Caco-2 (cell line): ENCODE data around the gene PI4KA. TPM values are rescaled to one million over a fixed set of nuclear protein-coding genes. Genes with fewer than 3 reads are reported as not detected.

Source experiments
- BruUV-seq: library from RNA; stranded (reverse); fragments of 400-500 nt; replicated peaks from 2 replicates; lab custom pipeline; 2021; lab: Mats Ljungman, UMichigan
- CTCF ChIA-PET: fragments of 300-600 bp; sonication (Branson Sonifier 250); formaldehyde crosslinking; loops from one replicate; lab custom pipeline; 2022; ENCODE audit warnings: antibody characterized with exemption; lab: Charles Lee
- POLR2A ChIA-PET: fragments of 300-600 bp; sonication (Branson Sonifier 250); formaldehyde crosslinking; loops from one replicate; lab custom pipeline; 2022; ENCODE audit warnings: antibody characterized with exemption; lab: Charles Lee
- DNase-seq, 2 experiments: peaks; one replicate each; pipeline versions ENCODE4 v3.0.0 to v3.0.0-alpha.2; 2020 to 2022
- H3K27me3 ChIP-seq: replicated peaks from 2 replicates; pipeline ENCODE4 v1.6.0; 2011; ENCODE audit warnings: low read length; ENCODE audit not compliant: control insufficient read depth, insufficient read depth
- H3K36me3 ChIP-seq: 2 replicates; pipeline ENCODE4 v1.5.1; 2011; ENCODE audit warnings: low read length; ENCODE audit not compliant: control insufficient read depth, insufficient read depth
- H3K4me1 ChIP-seq: fragments of 250-450 bp; sonication (Bioruptor Pico); 2 replicates; pipeline ENCODE4 v1.5.1; 2020; ENCODE audit warnings: mild to moderate bottlenecking
- H3K4me3 ChIP-seq: 2 replicates; pipeline ENCODE4 v1.5.1; 2011; ENCODE audit warnings: low read depth, mild to moderate bottlenecking, control low read depth, low read length
- H3K9me3 ChIP-seq: fragments of 250-450 bp; sonication (Bioruptor Pico); 2 replicates; pipeline ENCODE4 v1.5.1; 2020; ENCODE audit warnings: mild to moderate bottlenecking, moderate library complexity
- H3K27ac Mint-ChIP-seq: one replicate; pipeline ENCODE4 v1.8.0; 2022; ENCODE audit warnings: mixed read lengths; ENCODE audit not compliant: unreplicated experiment
- H3K27me3 Mint-ChIP-seq: one replicate; pipeline ENCODE4 v1.8.0; 2022; ENCODE audit warnings: mixed read lengths; ENCODE audit not compliant: insufficient read depth, unreplicated experiment
- H3K36me3 Mint-ChIP-seq: one replicate; pipeline ENCODE4 v1.8.0; 2022; ENCODE audit warnings: mild to moderate bottlenecking, mixed read lengths; ENCODE audit not compliant: insufficient read depth, unreplicated experiment
- H3K4me1 Mint-ChIP-seq: one replicate; pipeline ENCODE4 v1.8.0; 2022; ENCODE audit warnings: low read depth, mixed read lengths; ENCODE audit not compliant: unreplicated experiment
- H3K4me3 Mint-ChIP-seq: one replicate; pipeline ENCODE4 v1.8.0; 2022; ENCODE audit warnings: mild to moderate bottlenecking, moderate library complexity, mixed read lengths; ENCODE audit not compliant: unreplicated experiment
- H3K9me3 Mint-ChIP-seq: one replicate; pipeline ENCODE4 v1.8.0; 2022; ENCODE audit warnings: mixed read lengths; ENCODE audit not compliant: unreplicated experiment
- CTCF ChIP-seq, 2 experiments: fragments of 200-600 bp in 1 of 2; IDR thresholded peaks; 1 replicate in 1 of 2; 2 replicates in 1 of 2; pipeline versions ENCODE4 v1.5.1 to v1.8.0; 2011 to 2022; ENCODE audit warnings: antibody characterized with exemption in 1 of 2, control low read depth in 1 of 2, inconsistent platforms in 1 of 2, low read depth in 1 of 2, low read length in 1 of 2, mild to moderate bottlenecking in 1 of 2, moderate library complexity in 1 of 2; ENCODE audit not compliant: insufficient read depth in 1 of 2, severe bottlenecking in 1 of 2, unreplicated experiment in 1 of 2
- intact Hi-C: fragments of 100-400 bp; cut with micrococcal nuclease; formaldehyde crosslinking; loops from one replicate; pipeline ENCODE4 v1.10.0; 2022; ENCODE audit not compliant: unreplicated experiment
- total RNA-seq: library from RNA; stranded (reverse); gene quantifications from 2 replicates; pipeline ENCODE4 v1.2.3, GENCODE V29; 2022

PI4KA gene
- total RNA-seq, 1 experiment from 2014 or later: 66.9 TPM

- Mint-ChIP-seq H3K27me3 (no peaks in the 10 kb centered on the region), H3K36me3 (no peaks in the 10 kb centered on the region), H3K4me1 (peaks cover 19% of the 10 kb centered on the region), H3K27ac (no peak overlapping the region), H3K9me3 (no peaks in the 10 kb centered on the region), H3K4me3 (no peak overlapping the region)
- Histone ChIP-seq H3K27me3 (no peaks in the 10 kb centered on the region), H3K36me3 (no peaks in the 10 kb centered on the region; the same call in 1 of the 2 replicates), H3K4me3 (no peak overlapping the region), H3K4me1 (peaks cover 6% of the 10 kb centered on the region), H3K9me3 (no peaks in the 10 kb centered on the region)
- no peak for DNase-seq
- TF ChIP-seq CTCF (IDR thresholded peaks at IDR 0.05; ENCODE audit: insufficient read depth in 1 of 2, low read depth in 1 of 2, low read length in 1 of 2, severe bottlenecking in 1 of 2, unreplicated experiment in 1 of 2): no peak
- POLR2A ChIA-PET: no interaction called here
- intact Hi-C loops: loop anchor here (5.0 kb wide), 1 partner anchor 50 kb away; no protein-coding TSS in a partner anchor
- BruUV-seq: no TSS peak
- CTCF ChIA-PET: interaction anchor here (1.4 kb wide), 1 partner anchor 48 kb away, joined by 4 read pairs; no protein-coding TSS in a partner anchor
Measured at GRCh38 chr22:20852076-20852475, 6.5 kb downstream of the PI4KA start.

- Histone ChIP-seq H3K4me3 (no peak overlapping the region), H3K9me3 (no peaks in the 10 kb centered on the region), H3K27me3 (no peaks in the 10 kb centered on the region), H3K4me1 (peaks cover 24% of the 10 kb centered on the region), H3K36me3 (no peaks in the 10 kb centered on the region)
- Mint-ChIP-seq H3K27me3 (no peaks in the 10 kb centered on the region), H3K4me1 (peaks cover 18% of the 10 kb centered on the region), H3K36me3 (no peaks in the 10 kb centered on the region), H3K4me3 (no peak overlapping the region), H3K9me3 (no peaks in the 10 kb centered on the region), H3K27ac (no peak overlapping the region)
- no peak for TF ChIP-seq CTCF (IDR thresholded peaks at IDR 0.05; ENCODE audit: insufficient read depth in 1 of 2, low read depth in 1 of 2, low read length in 1 of 2, severe bottlenecking in 1 of 2, unreplicated experiment in 1 of 2)
- intact Hi-C loops: no loop called here
- no peak for DNase-seq
- BruUV-seq: no TSS peak
- ChIA-PET POLR2A (interaction anchor here (0.6 kb wide), 1 partner anchor 12 kb away, joined by 5 read pairs; no protein-coding TSS in a partner anchor), CTCF (interaction anchor here (0.5 kb wide), 1 partner anchor 221 kb away, joined by 7 read pairs; no protein-coding TSS in a partner anchor)
Measured at GRCh38 chr22:20847318-20847822, 11.2 kb downstream of the PI4KA start.

- Mint-ChIP-seq H3K27me3 (no peaks in the 10 kb centered on the region), H3K4me1 (peaks cover 28% of the 10 kb centered on the region), H3K27ac (peak overlapping the region; percentile 0), H3K9me3 (no peaks in the 10 kb centered on the region), H3K4me3 (peak overlapping the region; percentile 2), H3K36me3 (no peaks in the 10 kb centered on the region)
- no TSS peak for BruUV-seq
- Histone ChIP-seq H3K36me3 (no peaks in the 10 kb centered on the region), H3K4me3 (no peak overlapping the region), H3K4me1 (peaks cover 44% of the 10 kb centered on the region), H3K9me3 (no peaks in the 10 kb centered on the region), H3K27me3 (no peaks in the 10 kb centered on the region)
- intact Hi-C loops: no loop called here
- DNase-seq: no peak
- ChIA-PET CTCF (no interaction called here), POLR2A (no interaction called here)
- TF ChIP-seq CTCF (IDR thresholded peaks at IDR 0.05; ENCODE audit: insufficient read depth in 1 of 2, low read depth in 1 of 2, low read length in 1 of 2, severe bottlenecking in 1 of 2, unreplicated experiment in 1 of 2): no peak
Measured at GRCh38 chr22:20844055-20845037, 14.3 kb downstream of the PI4KA start.
